Measurements from ENCODE around the gene CACHD1.

CACHD1 gene

DNA sequence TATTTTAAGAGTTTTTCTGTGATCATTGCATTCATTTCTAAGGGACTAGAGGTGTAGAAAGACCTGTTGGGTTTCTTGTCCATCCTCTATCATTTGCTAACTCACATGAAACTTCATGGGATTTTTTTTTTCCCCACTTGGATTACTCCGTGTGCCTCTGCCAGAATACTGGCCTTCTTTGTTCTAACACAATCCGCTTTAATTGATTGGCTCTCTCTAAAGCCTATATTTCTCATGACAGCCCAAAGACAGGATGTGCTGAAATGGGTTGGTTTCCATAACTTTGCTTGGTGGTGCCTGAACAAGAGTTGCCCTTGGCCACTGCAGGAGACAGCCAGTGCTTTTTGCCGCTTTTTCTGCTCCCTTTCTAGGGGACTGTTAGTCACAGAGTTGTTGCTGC is 12.2 kb downstream of the CACHD1 start:
- Mint-ChIP-seq H3K27ac (no peak overlapping the region), H3K4me1 (peaks cover 78% of the 10 kb centered on the region), H3K4me3 (no peak overlapping the region), H3K27me3 (ENCODE audit: low read depth, poor library complexity) (no peaks in the 10 kb centered on the region), H3K36me3 (ENCODE audit: low read depth) (peaks cover 22% of the 10 kb centered on the region), H3K9me3 (no peaks in the 10 kb centered on the region)
- TF ChIP-seq, protein P1, sequence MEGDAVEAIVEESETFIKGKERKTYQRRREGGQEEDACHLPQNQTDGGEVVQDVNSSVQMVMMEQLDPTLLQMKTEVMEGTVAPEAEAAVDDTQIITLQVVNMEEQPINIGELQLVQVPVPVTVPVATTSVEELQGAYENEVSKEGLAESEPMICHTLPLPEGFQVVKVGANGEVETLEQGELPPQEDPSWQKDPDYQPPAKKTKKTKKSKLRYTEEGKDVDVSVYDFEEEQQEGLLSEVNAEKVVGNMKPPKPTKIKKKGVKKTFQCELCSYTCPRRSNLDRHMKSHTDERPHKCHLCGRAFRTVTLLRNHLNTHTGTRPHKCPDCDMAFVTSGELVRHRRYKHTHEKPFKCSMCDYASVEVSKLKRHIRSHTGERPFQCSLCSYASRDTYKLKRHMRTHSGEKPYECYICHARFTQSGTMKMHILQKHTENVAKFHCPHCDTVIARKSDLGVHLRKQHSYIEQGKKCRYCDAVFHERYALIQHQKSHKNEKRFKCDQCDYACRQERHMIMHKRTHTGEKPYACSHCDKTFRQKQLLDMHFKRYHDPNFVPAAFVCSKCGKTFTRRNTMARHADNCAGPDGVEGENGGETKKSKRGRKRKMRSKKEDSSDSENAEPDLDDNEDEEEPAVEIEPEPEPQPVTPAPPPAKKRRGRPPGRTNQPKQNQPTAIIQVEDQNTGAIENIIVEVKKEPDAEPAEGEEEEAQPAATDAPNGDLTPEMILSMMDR (IDR thresholded peaks at IDR 0.05) = no peak
- no peak for DNase-seq

GRCh38 chr1:64482720-64483119 is 12.8 kb downstream of the CACHD1 start:
- Mint-ChIP-seq H3K27me3 (ENCODE audit: low read depth, poor library complexity) (no peaks in the 10 kb centered on the region), H3K4me1 (peaks cover 81% of the 10 kb centered on the region), H3K4me3 (no peak overlapping the region), H3K36me3 (ENCODE audit: low read depth) (peaks cover 22% of the 10 kb centered on the region), H3K27ac (no peak overlapping the region), H3K9me3 (no peaks in the 10 kb centered on the region)
- TF ChIP-seq, protein P1 (IDR thresholded peaks at IDR 0.05) = no peak
- DNase-seq = no peak

DNA sequence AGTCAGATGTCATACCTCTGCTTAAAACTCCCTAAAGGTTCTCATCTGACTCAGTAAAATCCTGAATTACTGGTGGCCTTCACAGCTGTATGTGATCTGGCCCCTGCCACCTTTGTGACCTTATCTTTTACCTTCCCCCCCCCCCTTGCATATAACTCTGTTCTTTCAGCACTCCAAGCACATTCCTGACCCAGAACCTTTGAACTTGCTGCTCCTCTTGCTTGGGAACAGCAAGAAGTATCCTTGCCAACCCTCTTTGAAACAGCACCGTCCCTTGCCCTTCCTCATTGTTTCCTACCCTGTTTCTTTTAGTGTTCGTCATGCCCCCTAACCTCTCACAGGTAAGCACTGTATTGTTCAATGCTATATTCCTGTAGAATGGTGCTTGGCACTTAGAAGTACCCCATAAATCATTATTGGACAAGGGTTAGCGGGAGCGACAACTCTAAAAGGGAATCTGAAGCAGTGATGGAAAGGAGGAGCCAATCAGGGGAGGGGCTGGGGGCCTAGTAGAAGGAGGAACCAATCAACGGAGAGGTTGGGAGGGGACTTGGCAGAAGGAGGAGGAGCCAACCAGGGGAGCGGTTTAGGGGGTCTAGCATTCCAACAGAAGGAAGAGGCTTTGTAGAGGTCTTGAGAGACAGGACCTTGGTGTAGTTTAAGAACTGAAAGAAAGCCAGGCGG is 13.9 kb downstream of the CACHD1 start:
- Mint-ChIP-seq H3K9me3 (no peaks in the 10 kb centered on the region), H3K36me3 (ENCODE audit: low read depth) (peaks cover 22% of the 10 kb centered on the region), H3K4me3 (no peak overlapping the region), H3K27ac (peak overlapping the region; percentile 11), H3K27me3 (ENCODE audit: low read depth, poor library complexity) (no peaks in the 10 kb centered on the region), H3K4me1 (peaks cover 84% of the 10 kb centered on the region)
- TF ChIP-seq, protein P1 (IDR thresholded peaks at IDR 0.05) = no peak
- no peak for DNase-seq

DNA sequence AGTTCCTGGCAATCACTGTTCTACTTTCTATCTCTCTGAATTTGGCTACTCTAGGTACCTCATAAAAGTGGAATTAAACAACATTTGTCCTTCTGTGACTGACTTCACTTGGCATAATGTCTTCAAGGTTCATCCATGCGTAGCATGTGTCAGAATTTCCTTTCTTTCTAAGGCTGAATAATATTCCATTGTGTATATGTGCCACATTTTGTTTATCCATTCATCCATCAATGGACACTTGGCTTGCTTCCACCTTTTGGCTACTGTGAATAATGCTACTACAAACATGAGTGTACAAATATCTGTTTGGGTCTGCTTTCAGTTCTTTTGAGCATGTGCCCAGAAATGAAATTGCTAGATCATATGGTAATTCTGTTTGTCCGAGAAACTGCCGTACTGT is 14.7 kb downstream of the CACHD1 start:
- Mint-ChIP-seq H3K4me3 (peak overlapping the region; percentile 22), H3K36me3 (ENCODE audit: low read depth) (peaks cover 22% of the 10 kb centered on the region), H3K27me3 (ENCODE audit: low read depth, poor library complexity) (no peaks in the 10 kb centered on the region), H3K9me3 (no peaks in the 10 kb centered on the region), H3K27ac (no peak overlapping the region), H3K4me1 (peaks cover 84% of the 10 kb centered on the region)
- DNase-seq = no peak
- TF ChIP-seq, protein P1 (IDR thresholded peaks at IDR 0.05) = no peak

DNA sequence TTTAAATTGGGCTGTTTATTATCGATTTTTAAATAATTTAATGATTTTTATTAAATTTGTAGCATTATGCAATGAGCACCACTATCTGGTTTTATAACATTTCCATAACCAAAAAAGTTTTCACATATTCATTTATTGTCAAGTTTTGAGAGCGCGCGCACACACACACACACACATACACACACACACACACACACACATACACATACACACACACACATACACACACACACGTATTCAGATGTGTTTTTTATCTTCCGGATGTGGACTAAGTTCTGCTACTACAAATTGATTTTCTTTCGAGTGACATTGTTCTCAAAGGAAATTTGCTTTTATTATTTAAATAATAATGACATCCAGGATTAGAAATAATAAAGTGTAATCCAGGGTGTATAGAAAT is 16.3 kb downstream of the CACHD1 start:
- peaks cover 24% of the 10 kb centered on the region for H3K36me3 Mint-ChIP-seq (ENCODE audit: low read depth)
- no peaks in the 10 kb centered on the region for H3K27me3 Mint-ChIP-seq (ENCODE audit: low read depth, poor library complexity)
- TF ChIP-seq, protein P1 (IDR thresholded peaks at IDR 0.05) = no peak
- no peak overlapping the region for H3K4me3 Mint-ChIP-seq
- no peak for DNase-seq
- H3K4me1 Mint-ChIP-seq = peaks cover 81% of the 10 kb centered on the region
- no peak overlapping the region for H3K27ac Mint-ChIP-seq
- H3K9me3 Mint-ChIP-seq = peaks cover 2% of the 10 kb centered on the region

DNA sequence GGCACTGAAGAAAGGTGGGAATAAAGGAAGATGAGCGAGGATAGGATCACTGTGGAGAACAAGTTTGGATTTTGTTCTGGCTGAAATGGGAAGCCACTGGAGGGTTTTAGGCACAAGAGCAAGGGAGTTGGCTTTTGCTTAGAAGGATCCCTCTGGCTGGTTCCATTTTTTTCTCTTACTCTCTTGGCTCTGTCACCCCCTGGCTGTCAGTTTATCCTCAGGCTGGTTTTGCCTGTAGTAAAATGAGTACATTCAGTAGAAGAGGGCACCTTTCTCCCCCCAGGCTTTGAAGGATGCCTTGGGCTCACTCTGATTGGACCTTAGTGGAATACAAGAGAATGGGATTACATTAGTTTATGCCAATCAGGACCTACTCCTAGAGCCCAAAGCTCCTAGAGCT is 17.1 kb downstream of the CACHD1 start:
- Mint-ChIP-seq H3K9me3 (peaks cover 6% of the 10 kb centered on the region), H3K4me3 (no peak overlapping the region), H3K36me3 (ENCODE audit: low read depth) (peaks cover 31% of the 10 kb centered on the region), H3K27me3 (ENCODE audit: low read depth, poor library complexity) (no peaks in the 10 kb centered on the region), H3K27ac (peak overlapping the region; percentile 16), H3K4me1 (peaks cover 78% of the 10 kb centered on the region)
- TF ChIP-seq, protein P1 (IDR thresholded peaks at IDR 0.05) = no peak
- no peak for DNase-seq

All from nephron progenitor cell (in vitro differentiated cells).